OCI-M1 (cell line): ENCODE results near the gene EDIL3.
A peak's percentile ranks its signal among the peaks of the same experiment; 100 is the strongest.
"Not testable (repeated sequence)": the region's sequence is repeated elsewhere in the genome, so short reads cannot be mapped to it uniquely, and the experiment has no call there.

Source experiments
- DNase-seq: peaks from one replicate; lab custom pipeline; 2025; lab: John Stamatoyannopoulos, UW

EDIL3 gene

DNA sequence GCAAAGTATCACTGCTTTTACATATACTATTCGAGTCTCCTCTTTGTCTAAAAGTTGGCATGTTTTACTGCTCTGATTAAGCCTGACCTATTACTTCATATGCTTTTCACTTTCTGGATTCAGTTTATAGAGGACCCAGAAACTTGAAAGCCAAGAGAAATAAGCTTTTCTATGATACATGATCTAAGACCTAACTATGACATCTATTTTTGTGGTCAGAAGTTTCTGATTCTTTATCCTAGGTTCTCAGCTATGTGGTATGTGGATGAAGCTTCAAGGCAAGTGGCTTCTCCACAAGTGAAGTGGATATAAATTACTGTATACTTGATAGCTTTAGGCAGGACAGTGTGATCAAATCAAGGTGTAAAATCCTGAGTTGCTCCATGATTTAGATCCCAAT lies 6.3 kb downstream of the EDIL3 start:
- DNase-seq: peak; percentile 35

DNA sequence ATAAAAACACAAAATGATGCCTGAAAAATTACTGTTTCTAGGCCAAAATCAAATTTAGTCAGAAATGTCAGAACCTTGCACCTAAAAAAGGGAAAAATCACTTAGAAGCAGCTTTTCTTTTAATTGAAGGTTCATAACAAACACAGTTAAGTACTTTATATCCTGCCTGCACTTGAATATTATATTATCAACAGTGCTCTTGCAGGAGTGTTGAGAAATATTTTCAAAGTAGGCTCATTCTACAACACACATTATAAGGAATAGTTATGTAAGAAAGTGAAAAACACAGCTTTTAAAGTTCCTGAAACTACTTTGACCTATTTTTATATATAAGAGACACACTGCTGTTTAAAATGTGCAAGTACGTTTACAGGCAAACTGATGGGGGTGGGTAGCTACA lies 8.3 kb downstream of the EDIL3 start:
- DNase-seq: no peak

DNA sequence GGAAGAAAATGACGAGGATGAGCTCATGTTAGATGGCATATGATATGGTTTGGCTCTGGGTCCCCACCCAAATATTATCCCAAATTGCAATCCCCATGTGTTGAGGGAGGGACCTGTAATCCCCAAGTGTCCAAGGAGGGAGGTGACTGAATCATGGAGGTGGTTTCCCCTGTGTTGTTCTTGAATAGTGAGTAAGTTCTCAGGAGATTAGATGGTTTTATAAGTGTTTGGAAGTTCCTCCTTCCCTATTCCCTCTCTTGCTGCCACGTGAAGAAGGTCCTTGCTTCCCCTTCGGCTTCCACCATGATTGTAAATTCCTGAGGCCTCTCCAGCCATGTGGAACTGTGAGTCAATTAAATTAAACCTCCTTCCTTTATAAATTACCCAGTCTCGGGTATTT lies 10.1 kb downstream of the EDIL3 start:
- DNase-seq: no peak

DNA sequence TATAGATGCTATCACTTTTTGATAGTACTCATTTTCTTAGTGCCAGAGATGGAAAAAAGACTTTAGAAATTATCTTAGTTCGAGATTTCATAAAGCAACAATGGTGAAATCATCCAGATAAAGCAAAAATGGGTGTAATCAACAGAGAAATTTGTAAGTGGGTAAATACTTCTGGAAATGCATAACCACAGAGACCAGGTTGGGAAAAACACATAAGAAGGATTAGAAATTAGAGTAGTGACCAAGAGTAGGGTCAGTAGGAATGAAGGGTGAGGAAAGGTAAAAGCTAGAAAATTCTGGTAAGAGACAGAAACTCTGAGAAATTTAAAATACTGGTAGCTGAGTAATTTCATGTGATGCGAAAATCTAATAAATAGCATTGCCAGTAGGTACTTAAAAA lies 11.2 kb downstream of the EDIL3 start:
- no peak for DNase-seq

DNA sequence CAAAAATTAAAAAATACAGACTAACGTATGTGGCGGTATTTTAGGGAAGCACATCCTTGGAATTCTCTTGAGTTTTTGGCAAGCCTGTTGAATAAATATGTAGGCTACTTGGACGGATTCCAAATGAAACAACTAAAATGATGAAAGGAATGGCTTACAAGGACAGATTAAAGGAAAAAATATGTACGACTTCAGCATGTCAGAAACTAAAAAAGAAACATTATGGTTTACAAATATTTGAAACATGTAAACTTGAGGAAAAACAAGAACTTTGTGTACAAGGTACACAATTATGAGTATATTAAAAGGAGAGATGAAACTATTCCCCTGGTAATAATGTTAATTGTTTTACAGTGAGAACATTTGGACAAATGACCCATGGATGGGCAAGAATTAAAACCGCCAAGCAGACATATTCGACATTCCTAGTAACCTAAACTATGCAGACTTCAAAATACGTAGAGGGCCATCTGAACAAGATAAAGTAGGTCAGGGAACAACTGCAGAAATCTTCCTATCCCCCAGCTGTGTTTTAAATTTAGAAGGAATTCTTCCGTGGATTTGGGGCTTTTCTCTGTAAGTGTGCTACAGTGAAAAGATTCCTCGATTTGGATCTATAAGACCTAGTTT lies 12.5 kb downstream of the EDIL3 start:
- DNase-seq: no peak

DNA sequence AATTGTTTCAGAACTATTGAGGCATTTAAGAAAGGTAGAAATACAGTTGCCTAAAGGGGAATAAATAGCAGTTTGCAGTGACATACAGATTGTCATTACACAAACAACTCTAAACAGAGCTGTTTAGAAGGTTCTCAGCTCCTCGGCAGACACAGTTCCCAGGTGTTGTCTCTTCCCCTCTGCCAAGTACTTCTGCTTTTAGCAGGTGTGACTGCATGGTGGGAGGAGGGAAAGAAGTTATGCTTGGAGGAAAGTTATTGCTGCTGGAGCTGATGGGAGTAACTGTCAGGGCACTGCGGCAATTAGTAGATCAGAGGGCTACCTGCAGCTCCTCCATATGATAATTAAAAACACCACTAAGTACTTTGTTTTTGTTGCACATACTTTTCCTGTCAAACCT lies 14.5 kb downstream of the EDIL3 start:
- DNase-seq: peak; percentile 21

DNA sequence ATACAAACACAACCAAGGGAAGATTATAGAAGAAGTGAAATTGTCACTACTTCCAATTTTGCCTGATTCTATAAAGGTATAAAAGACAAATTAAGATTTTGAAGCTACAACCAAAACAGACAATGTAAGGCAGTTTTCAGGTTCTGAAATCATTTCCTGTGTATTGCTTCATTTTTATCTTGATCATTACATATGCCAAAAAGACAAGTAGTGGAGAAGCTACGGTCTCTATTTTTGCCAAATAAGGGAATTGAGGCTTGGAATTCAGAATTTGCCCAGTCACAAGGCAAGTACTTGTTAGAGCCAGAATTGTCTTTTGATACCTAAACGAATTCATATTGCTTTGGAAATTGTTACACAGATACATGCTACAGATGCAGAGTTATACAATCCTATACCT lies 20.6 kb downstream of the EDIL3 start:
- DNase-seq: peak; percentile 86

DNA sequence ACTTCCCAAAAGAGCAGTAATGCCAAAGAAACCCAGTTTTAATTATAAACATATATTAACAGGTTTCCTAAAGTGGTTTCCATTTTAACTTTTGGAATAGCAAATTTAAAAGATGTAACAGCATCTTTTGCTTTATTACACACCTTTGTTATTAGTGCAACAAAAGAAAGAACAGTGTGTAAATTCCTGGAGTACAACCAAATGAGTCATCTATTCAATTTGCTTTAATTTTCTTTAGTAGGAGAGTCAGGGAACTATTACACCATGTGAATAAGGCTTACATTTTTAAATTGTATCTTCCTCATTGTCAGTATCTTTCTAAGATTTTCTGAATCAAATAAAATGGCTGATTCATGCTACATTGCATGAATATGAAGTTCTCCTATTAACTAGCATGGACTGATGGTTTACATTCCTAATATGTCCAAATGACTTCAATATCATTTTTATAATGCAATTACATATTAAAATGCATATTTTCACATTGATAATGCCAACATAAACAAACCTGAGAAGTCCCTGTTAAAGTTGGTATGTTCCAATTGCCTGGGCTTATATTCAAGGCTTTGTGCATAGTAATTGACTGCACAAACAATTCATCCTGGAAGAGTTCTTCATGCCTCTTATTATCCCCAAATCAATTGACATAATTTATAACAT lies 22.5 kb downstream of the EDIL3 start:
- DNase-seq: peak; percentile 43

DNA sequence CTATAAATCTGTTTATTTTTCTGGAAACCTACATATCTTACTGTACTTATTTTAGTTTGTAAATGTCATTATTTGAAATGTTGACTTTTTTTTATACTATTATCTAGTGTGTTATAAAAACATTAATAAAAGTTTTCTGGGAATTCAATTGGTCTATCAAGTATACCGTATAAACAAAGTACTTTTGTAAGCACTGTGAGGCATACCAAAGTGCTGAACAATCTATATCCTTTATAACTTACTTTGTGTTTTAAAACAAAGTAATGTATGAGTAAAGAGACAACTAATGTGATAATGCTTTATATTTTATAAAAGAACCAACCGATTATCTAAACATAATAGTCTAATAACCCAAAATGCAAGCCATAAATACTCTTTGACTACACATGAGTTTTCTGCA lies 23.1 kb downstream of the EDIL3 start:
- no peak for DNase-seq

DNA sequence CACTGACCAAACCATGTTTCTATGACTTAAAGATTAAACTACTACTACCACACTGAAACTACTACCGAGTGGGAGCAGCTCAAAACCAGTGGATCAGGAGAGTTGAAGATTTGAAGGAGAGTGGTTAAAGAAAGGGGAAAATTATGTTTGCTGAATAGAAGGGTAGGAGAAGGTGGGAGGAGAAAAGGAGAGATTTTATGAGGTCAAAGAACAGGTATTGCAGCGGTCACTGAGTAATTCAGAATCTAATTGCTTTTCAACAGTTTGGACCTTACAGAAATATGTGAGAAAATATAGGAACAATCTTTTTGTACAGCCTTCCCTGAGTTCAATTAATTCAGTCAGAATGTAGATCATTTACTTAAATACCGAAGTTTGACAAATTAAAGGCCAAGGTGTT lies 24.6 kb downstream of the EDIL3 start:
- no peak for DNase-seq

DNA sequence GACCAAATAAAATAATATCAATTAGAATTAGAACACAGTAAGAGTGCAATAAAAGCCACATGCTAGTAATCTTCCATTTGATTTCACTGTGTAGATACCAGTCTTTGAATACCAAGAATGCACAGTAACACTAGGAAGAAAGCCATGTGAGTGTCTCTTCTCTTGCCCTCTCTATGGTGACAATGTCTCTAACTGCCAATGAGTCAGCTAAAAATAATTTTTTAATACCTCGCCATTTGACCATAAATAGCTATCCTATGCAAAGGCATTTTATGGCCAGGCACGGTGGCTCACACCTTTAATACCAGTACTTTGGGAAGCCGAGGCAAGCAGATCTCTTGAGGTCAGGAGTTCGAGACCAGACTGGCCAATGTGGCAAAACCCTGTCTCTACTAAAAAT lies 30.6 kb downstream of the EDIL3 start:
- DNase-seq: no peak

DNA sequence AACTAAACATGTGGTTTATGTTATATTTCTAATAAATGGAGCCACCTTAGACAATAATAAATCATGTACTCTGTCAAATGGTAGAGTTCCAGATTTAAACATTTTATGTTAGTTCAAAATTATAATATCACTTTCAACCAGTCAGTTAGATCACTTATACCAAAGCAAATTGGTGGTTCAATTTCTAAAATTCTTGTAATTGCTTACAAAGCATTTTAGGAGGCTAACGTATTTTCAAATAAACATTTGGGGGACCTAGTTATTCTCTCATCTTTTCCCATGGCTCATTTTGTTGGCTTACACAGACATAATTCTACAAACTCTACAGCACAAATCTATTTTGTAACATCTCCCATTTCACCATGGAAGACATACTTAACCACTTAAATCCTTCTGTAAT lies 39.9 kb downstream of the EDIL3 start:
- DNase-seq: no peak

DNA sequence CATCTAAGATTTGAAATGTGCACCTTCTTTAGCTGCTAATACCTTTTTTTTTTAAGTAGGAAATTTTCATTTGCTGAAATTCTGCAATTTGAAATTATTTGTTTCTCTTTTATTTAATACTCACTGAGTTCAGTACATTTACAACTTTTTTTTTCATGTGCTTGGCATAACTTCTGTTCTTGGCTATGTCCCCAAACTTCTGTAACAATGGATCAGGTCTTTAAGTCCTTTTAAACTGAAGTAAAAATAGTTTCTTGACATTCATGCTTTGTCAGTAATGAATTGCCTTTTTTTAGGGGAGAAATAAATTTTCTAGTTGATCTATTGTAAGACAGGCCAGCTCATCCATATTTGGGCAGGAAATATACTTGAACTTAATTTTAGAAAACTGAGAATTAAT lies 41.5 kb downstream of the EDIL3 start:
- DNase-seq: no peak

DNA sequence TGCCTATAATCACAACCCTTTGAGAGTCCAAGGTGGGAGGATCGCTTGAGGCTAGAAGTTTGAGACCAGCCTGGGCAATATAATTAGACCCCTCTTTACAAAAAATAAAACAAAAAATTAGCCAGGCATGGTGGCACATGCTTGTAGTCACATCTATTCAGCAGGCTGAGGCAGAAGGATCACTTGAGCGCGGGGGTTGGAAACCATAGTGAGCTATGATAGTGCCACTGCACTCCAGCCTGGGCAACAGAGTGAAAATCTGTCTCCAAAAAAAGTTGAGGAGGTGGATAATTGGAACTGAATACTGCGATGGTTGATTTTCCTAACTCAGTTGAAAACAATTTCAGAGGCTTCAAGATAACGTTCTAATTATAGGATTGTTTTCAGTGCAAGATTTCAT lies 52.6 kb downstream of the EDIL3 start:
- DNase-seq: no peak

DNA sequence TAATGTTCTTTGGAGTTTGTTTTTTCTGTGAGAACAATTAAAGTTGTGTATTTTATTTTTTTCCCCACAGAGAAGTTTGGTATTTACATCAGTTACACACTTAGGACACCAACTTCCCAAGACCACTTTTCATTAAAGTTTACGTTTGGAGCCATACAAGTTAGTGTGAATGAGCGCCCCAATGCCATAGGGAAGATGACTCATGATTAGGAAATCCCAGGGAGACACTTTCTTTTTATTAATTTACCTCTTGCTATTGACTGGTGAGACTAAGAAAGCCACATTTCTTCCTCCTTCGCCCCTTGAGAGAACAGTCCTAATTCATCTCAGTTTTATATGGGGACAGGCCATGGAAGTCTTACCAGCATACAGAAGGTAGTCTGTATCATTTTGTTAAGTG lies 57.1 kb downstream of the EDIL3 start:
- no peak for DNase-seq

DNA sequence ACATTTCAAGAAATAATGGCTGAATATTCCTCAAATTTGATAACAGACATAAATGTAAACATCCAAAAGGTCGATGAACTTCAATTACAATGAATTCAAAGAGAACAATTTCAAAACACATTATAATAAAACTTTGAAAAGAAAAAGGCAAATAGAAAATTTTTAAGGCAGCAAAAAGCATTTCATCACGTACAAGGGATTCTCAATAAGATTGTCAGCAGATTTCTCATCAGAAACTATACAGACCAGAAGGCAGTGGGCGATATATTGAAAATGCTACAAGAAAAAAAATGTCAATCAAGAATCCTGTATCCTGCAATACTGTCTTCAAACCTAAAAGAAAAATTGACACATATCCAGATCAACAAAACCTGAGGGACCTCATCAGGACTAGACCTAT lies 62.0 kb downstream of the EDIL3 start:
- DNase-seq: no peak

DNA sequence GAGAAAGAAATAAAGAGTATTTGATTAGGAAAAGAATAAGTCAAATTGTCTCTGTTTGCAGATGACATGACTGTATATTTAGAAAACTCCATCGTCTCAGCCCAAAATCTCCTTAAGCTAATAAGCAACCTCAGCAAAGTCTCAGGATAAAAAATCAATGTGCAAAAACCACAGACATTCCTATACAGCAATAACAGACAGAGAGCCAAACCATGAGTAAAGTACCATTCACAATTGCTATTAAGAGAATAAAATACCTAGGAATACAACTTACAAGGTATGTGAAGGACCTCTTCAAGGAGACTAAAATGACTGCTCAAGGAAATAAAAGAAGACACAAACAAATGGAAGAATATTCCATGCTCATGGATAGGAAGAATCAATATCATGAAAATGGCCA lies 66.9 kb downstream of the EDIL3 start:
- DNase-seq: not testable (repeated sequence)

DNA sequence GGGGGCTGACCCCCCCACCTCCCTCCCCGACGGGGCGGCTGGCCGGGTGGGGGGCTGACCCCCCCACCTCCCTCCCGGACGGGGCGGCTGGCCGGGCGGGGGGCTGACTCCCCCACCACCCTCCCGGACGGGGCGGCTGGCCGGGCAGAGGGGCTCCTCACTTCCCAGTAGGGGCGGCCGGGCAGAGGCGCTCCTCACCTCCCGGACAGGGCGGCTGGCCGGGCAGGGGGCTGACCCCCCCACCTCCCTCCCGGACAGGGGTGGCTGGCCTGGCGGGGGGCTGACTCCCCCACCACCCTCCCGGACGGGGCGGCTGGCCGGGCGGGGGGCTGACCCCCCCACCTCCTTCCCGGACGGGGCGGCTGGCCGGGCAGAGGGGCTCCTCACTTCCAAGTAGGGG lies 72.4 kb downstream of the EDIL3 start:
- not testable (repeated sequence) for DNase-seq

DNA sequence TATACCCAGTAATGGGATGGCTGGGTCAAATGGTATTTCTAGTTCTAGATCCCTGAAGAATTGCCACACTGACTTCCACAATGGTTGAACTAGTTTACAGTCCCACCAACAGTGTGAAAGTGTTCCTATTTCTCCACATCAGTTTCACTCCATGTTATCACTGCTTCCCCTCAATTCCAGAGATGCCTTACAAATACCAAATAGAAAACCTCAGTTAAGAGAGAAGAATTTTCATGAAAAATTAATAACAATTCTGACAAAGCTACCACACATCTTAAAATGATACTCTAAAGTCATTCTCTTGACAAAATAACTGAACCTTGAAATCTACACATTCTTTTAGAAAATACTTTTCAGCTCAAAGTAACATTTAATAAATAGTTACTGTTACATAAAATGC lies 74.8 kb downstream of the EDIL3 start:
- DNase-seq: not testable (repeated sequence)

DNA sequence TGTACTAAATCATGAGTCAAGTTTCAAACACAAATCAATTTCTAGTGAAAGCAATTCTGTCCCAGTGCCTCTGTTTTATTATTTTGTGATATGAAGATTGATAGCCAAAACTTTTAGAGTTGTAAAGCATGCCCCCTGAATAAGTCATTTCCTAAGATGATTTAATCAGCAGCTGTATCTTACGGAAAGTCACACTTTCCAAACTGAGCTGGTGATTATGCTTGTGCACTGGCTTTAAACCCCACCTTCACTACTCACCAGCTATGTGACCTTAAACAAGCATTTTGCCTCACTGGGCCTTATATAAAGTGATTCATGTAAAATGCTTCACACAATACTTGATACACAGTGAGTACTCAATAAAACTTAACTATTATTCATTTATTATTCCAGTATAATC lies 78.1 kb downstream of the EDIL3 start:
- DNase-seq: no peak

DNA sequence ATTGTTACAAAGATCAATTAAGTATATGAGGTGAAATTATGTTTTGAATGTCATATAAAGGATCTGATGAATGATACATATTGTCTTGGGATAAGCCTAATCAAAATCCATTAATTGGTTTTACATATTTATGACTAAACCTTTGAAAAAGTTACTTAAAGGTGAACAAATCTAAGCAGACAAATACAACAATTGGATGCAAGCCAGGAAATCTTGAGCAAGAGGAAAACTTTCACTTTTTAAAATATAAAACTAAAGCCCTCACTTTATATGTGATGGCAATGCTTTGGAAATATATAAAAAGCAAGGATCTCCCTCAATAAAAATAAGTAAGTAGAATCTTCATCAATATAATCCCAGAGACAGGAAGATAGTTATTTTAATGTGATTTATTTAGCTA lies 80.1 kb downstream of the EDIL3 start:
- DNase-seq: no peak

DNA sequence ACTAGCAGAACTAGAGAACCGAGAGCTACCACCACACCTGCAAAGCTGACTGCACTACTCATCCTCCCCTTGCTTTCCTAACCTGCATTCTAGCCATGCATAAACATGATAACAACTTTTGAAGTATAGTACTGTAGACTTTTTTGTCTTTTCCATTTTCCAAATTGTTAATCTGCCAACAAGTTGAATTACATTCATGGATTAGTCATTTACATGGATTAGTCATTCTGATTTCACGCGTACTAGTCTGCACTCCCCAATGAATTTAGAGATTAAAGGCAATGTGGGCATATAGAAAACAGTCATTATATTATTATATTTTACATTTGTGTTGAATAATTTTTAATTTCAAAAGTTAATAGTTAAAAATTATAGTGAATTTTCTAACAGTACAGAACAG lies 81.4 kb downstream of the EDIL3 start:
- no peak for DNase-seq

DNA sequence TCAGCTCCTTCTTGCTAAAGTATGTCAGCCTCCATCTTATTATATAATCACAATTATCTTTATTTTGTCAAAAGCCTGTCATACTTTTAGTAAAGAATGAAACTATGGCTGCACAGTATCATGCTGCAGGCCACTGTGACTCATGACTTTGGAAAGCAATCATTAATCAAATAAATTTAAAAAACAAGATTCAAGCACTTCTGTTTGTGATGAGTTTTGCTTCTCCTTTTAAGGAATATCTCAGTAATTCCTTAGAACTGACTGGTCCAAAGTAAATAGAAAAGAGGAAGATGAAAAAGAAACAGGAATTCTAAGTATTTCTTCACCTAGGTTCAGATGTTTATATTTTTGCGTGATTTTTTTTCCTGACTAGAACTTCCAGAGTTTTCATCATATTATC lies 83.1 kb downstream of the EDIL3 start:
- DNase-seq: no peak

DNA sequence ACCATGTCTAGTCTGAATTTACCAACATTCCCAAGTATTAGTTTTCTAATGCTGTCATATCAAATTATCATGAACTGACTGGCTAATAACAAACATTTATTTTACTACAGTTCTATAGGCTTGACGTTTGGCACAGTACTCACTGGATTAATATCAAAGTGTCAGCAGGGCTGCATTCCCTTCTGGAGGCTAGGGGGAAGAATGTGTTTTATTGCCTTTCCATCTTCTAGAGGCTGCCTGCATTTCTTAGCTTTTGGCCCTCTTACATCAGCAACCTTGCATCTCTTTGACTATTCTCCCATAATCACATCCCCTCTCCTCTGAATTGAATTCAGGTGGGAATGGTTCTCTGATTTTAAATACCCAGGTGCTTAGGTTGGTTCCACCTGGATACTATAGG lies 84.7 kb downstream of the EDIL3 start:
- DNase-seq: no peak
